Measurements from ENCODE around the gene GTF2H4. TPM values are rescaled to one million over a fixed set of nuclear protein-coding genes. Genes with fewer than 3 reads are reported as not detected.
"Not testable (repeated sequence)": the region's sequence is repeated elsewhere in the genome, so short reads cannot be mapped to it uniquely, and the experiment has no call there.

GTF2H4 gene
- polyA plus RNA-seq, 1 donor from 2014 or later: 8.4 TPM

GRCh38 chr6:30897882-30898281, 10.1 kb upstream of the GTF2H4 start:
- H3K36me3 Mint-ChIP-seq: peaks cover 6% of the 10 kb centered on the region
- no peaks in the 10 kb centered on the region for H3K27me3 Mint-ChIP-seq
- peaks cover 6 to 10% (median 8%) of the 10 kb centered on the region in 3 donors for H3K4me1 Mint-ChIP-seq
- no peaks in the 10 kb centered on the region for H3K9me3 Mint-ChIP-seq
- H3K4me3 Mint-ChIP-seq: no peak overlapping the region
- no peak overlapping the region for H3K27ac Mint-ChIP-seq

GRCh38 chr6:30898750-30899360, 9.2 kb upstream of the GTF2H4 start:
- H3K4me3 Mint-ChIP-seq: no peak overlapping the region

GRCh38 chr6:30900863-30901417, 7.1 kb upstream of the GTF2H4 start:
- no peaks in the 10 kb centered on the region for H3K27me3 Mint-ChIP-seq
- H3K4me3 Mint-ChIP-seq: no peak overlapping the region
- peaks cover 9 to 12% (median 11%) of the 10 kb centered on the region in 3 donors for H3K4me1 Mint-ChIP-seq
- H3K36me3 Mint-ChIP-seq: no peaks in the 10 kb centered on the region
- H3K27ac Mint-ChIP-seq: peak overlapping the region in 1 of 3 donors; percentile 31
- H3K9me3 Mint-ChIP-seq: no peaks in the 10 kb centered on the region

More at GRCh38 chr6:30898750-30899360, 9.2 kb upstream of the GTF2H4 start:
- Mint-ChIP-seq H3K36me3 (peaks cover 6% of the 10 kb centered on the region), H3K9me3 (no peaks in the 10 kb centered on the region), H3K27me3 (no peaks in the 10 kb centered on the region), H3K27ac (peak overlapping the region in 1 of 3 donors; percentile 53), H3K4me1 (peaks cover 9 to 13% (median 12%) of the 10 kb centered on the region in 3 donors)

GRCh38 chr6:30901436-30901835, 6.6 kb upstream of the GTF2H4 start:
- Mint-ChIP-seq H3K27ac (no peak overlapping the region), H3K36me3 (no peaks in the 10 kb centered on the region), H3K4me1 (peaks cover 9 to 12% (median 11%) of the 10 kb centered on the region in 3 donors), H3K27me3 (no peaks in the 10 kb centered on the region), H3K4me3 (no peak overlapping the region), H3K9me3 (no peaks in the 10 kb centered on the region)

DNA sequence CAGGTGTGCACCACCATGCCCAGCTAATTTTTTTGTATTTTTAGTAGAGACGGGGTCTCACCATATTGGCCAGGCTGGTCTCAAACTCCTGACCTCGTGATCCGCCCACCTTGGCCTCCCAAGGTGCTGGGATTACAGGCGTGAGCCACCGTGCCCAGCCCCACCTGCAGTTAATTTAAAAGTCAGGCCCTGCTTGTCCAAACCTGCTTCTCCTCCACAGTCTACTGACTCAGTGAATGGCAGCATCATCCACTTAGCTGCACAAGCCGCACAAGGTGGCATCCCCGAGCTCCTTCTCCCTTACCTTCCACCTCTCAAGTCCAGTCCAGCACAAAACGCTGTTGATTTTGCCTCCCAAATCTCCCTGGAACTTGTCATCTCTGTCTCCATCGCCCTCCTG, 5.8 kb upstream of the GTF2H4 start:
- Mint-ChIP-seq H3K4me1 (peaks cover 9 to 14% (median 12%) of the 10 kb centered on the region in 3 donors), H3K27ac (peak overlapping the region in 2 of 3 donors; percentile 8 to 77), H3K4me3 (peak overlapping the region in 3 of 4 donors; percentile 5 to 87 (median 5))
- H3K27me3 Mint-ChIP-seq, H3K36me3 Mint-ChIP-seq, H3K9me3 Mint-ChIP-seq: not testable (repeated sequence)

- no peaks in the 10 kb centered on the region for H3K36me3 Mint-ChIP-seq
These were observed 5.3 kb upstream of the GTF2H4 start for GRCh38 chr6:30902709-30903108.

GRCh38 chr6:30903236-30903635, 4.8 kb upstream of the GTF2H4 start:
- no peaks in the 10 kb centered on the region for H3K9me3 Mint-ChIP-seq
- no peak overlapping the region for H3K27ac Mint-ChIP-seq
- H3K4me3 Mint-ChIP-seq: peak overlapping the region in 2 of 4 donors; percentile 5 to 27
- no peaks in the 10 kb centered on the region for H3K27me3 Mint-ChIP-seq
- peaks cover 15 to 19% (median 19%) of the 10 kb centered on the region in 3 donors for H3K4me1 Mint-ChIP-seq
- no peaks in the 10 kb centered on the region for H3K36me3 Mint-ChIP-seq

More at GRCh38 chr6:30902709-30903108, 5.3 kb upstream of the GTF2H4 start:
- no peaks in the 10 kb centered on the region for H3K27me3 Mint-ChIP-seq
- peak overlapping the region in 2 of 3 donors; percentile 8 to 77 for H3K27ac Mint-ChIP-seq
- no peaks in the 10 kb centered on the region for H3K9me3 Mint-ChIP-seq
- H3K4me1 Mint-ChIP-seq: peaks cover 10 to 15% (median 15%) of the 10 kb centered on the region in 3 donors
- H3K4me3 Mint-ChIP-seq: peak overlapping the region in 3 of 4 donors; percentile 5 to 87 (median 5)

DNA sequence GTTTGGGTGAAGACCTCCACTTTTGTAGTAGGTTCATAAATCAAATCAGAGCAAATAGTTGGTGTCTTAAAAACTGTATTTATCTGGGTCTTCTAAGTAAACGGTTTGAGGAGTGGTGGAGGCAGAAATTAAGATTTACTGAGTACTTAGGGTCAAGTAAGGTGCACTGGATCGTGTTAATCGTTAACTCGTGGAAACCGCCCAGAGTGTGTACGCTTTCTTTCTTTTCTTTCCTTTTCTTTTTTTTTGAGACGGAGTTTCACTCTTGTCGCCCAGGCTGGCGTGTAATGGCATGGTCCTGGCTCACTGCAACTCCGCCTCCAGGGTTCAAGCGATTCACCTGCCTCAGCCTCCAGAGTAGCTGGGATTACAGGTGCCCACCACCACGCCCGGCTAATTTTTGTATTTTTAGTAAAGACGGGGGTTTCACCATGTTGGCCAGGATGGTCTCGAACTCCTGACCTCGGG, 683 bp upstream of the GTF2H4 start:
- Mint-ChIP-seq H3K4me1 (peaks cover 20 to 25% (median 23%) of the 10 kb centered on the region in 3 donors), H3K4me3 (peak overlapping the region; percentile 96 to 99 (median 99)), H3K27ac (peak overlapping the region in 1 of 3 donors; percentile 14)
- not testable (repeated sequence) for H3K9me3 Mint-ChIP-seq, H3K36me3 Mint-ChIP-seq, H3K27me3 Mint-ChIP-seq

- Mint-ChIP-seq H3K27me3 (no peaks in the 10 kb centered on the region), H3K27ac (no peak overlapping the region), H3K9me3 (no peaks in the 10 kb centered on the region), H3K4me3 (peak overlapping the region; percentile 96 to 99 (median 99)), H3K4me1 (peaks cover 17 to 18% (median 18%) of the 10 kb centered on the region in 3 donors), H3K36me3 (peaks cover 2% of the 10 kb centered on the region)
These were observed 693 bp downstream of the GTF2H4 start for GRCh38 chr6:30908700-30909099.

- H3K27ac Mint-ChIP-seq, H3K9me3 Mint-ChIP-seq, H3K36me3 Mint-ChIP-seq, H3K27me3 Mint-ChIP-seq: not testable (repeated sequence)
- Mint-ChIP-seq H3K4me3 (peak overlapping the region in 1 of 4 donors; percentile 96), H3K4me1 (peaks cover 19 to 23% (median 22%) of the 10 kb centered on the region in 3 donors)
These were observed 2.5 kb downstream of the GTF2H4 start for GRCh38 chr6:30910473-30910872.

- Mint-ChIP-seq H3K4me1 (peaks cover 15 to 22% (median 22%) of the 10 kb centered on the region in 3 donors), H3K27me3 (no peaks in the 10 kb centered on the region), H3K36me3 (peaks cover 2% of the 10 kb centered on the region), H3K9me3 (no peaks in the 10 kb centered on the region), H3K27ac (peak overlapping the region in 2 of 3 donors; percentile 76 to 90), H3K4me3 (peak overlapping the region in 3 of 4 donors; percentile 80 to 96 (median 94))
These were observed 4.9 kb downstream of the GTF2H4 start for GRCh38 chr6:30912746-30913520.

DNA sequence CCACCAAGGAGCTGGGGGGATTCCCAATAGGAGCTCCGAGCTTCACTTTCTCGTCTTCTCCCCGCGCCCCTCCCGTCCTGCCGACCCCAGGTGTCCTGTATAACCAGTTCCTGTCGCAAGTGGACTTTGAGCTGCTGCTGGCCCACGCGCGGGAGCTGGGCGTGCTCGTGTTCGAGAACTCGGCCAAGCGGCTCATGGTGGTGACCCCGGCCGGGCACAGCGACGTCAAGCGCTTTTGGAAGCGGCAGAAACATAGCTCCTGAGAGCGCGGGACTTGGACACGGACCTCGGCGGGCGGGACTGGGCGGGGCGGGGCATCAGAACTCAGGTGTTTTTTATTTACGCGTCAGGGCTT, 5.7 kb downstream of the GTF2H4 start:
- H3K27me3 Mint-ChIP-seq: no peaks in the 10 kb centered on the region
- no peaks in the 10 kb centered on the region for H3K9me3 Mint-ChIP-seq
- H3K36me3 Mint-ChIP-seq: peaks cover 2% of the 10 kb centered on the region
- H3K4me3 Mint-ChIP-seq: peak overlapping the region; percentile 94 to 98 (median 96)
- H3K4me1 Mint-ChIP-seq: peaks cover 8 to 16% (median 15%) of the 10 kb centered on the region in 3 donors
- H3K27ac Mint-ChIP-seq: peak overlapping the region in 2 of 3 donors; percentile 31 to 90

DNA sequence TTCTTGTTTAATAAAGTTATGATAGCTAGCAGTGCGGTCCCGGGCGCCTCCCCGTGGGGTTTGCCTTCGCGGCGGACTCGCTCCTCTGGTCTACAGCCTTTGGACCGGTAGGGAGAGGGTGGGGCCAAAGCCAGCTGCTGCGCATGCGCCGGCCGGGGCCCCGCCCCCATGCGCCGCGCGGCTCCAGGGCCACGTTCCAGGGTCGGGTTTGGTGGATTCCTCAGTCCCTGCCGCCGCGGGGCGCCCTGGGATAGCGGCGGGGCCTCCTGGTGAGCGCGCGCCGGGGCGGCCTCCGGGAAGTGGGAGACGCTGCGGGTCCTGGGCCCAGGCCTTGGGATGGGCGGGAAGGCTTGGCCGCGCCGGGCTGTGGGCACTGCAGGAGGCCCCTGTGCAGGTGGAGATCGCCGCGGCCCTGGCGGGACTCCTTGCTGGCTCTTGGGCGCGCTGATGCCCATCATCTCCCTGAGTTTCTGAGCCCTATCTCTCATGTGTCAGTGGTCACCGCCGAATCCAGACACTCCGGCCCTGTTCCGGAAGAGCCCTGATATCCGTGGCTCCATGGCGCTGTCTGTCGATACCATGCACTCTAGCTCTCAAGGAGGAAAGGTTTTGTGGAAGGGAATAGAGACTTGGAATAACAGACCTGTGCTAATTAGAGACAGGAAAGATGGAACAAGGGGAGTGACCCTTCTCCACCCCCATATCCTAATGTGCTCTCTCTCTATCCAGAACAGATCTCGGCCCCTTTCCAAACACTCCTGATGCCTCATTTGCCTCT, 6.3 kb downstream of the GTF2H4 start, which contains the start of gene VARS2:
Gene VARS2 (plus strand): TSS at position 163 of the 778 bp plus-strand sequence. CDS start 599 bp downstream, at position 762.
- H3K27me3 Mint-ChIP-seq: no peaks in the 10 kb centered on the region
- H3K4me1 Mint-ChIP-seq: peaks cover 8 to 14% (median 11%) of the 10 kb centered on the region in 3 donors
- no peaks in the 10 kb centered on the region for H3K9me3 Mint-ChIP-seq
- peak within 1 kb of the TSS; percentile 18 to 90 (median 31) for H3K27ac Mint-ChIP-seq
- peaks cover 2% of the 10 kb centered on the region for H3K36me3 Mint-ChIP-seq
- H3K4me3 Mint-ChIP-seq: peak within 1 kb of the TSS; percentile 94 to 98 (median 96)

DNA sequence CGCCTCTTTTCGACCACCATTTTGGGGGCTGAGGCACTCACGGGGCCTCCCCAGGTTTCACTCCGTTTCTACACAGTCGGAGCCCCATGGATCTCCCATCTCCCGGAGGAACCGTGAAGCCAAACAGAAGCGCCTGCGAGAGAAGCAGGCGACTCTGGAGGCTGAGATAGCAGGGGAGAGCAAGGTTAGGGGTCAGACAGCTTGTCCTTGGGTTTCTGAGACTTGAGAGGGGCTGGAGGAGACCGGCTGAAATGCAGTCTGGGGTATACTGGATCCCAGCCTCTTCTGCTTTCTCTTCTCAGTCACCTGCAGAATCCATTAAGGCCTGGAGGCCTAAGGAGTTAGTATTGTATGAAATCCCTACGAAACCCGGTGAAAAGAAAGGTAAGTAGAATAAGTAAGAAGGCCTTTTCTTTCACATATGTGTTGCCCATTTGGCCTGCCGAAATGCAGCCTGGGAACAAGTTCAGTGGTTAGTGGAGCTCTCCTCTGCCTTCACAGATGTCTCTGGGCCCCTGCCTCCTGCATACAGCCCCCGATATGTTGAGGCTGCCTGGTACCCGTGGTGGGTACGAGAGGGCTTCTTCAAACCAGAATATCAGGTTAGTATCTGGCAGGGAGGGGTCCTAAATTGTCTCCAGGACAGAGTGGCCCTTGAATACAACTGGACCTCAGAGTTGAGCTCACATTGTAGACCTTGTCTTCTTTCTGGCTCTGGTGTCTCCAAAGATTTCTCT, 7.0 kb downstream of the GTF2H4 start:
- peaks cover 4% of the 10 kb centered on the region for H3K36me3 Mint-ChIP-seq
- no peaks in the 10 kb centered on the region for H3K9me3 Mint-ChIP-seq
- H3K4me1 Mint-ChIP-seq: peaks cover 9 to 14% (median 11%) of the 10 kb centered on the region in 3 donors
- H3K4me3 Mint-ChIP-seq: peak overlapping the region; percentile 94 to 98 (median 96)
- no peaks in the 10 kb centered on the region for H3K27me3 Mint-ChIP-seq
- H3K27ac Mint-ChIP-seq: peak overlapping the region; percentile 4 to 89 (median 31)

Data from IgD-negative memory B cell (primary cell).